ENCODE data around the gene FEM1B.
"Not testable (repeated sequence)": the region's sequence is repeated elsewhere in the genome, so short reads cannot be mapped to it uniquely, and the experiment has no call there.

The FEM1B gene

GRCh38 chr15:68231102-68231818, 46.3 kb upstream of the FEM1B start:
- no peak overlapping the region for H3K4me3 ChIP-seq (ENCODE audit: low read depth, low read length)
- no peak overlapping the region for H3K27ac ChIP-seq
- no peaks in the 10 kb centered on the region for H3K27me3 ChIP-seq (replicated peaks)
- no peak for DNase-seq
- no peak for TF ChIP-seq CTCF (IDR thresholded peaks at IDR 0.05; ENCODE audit: low read depth, low read length, missing control alignments)
- in situ Hi-C loops (cut with HindIII; ENCODE audit: low pct_ligation_motif_present, low sequenced_read_pairs), result no loop called here
- no peaks in the 10 kb centered on the region for H3K36me3 ChIP-seq (replicated peaks)

GRCh38 chr15:68232449-68232848, 45.1 kb upstream of the FEM1B start:
- H3K27ac ChIP-seq, result no peak overlapping the region
- DNase-seq, result no peak
- in situ Hi-C loops (cut with HindIII; ENCODE audit: low pct_ligation_motif_present, low sequenced_read_pairs), result no loop called here
- no peaks in the 10 kb centered on the region for H3K36me3 ChIP-seq (replicated peaks)
- no peak overlapping the region for H3K4me3 ChIP-seq (ENCODE audit: low read depth, low read length)
- no peaks in the 10 kb centered on the region for H3K27me3 ChIP-seq (replicated peaks)
- TF ChIP-seq CTCF (IDR thresholded peaks at IDR 0.05; ENCODE audit: low read depth, low read length, missing control alignments), result no peak

- H3K27ac ChIP-seq, result no peak overlapping the region
- no peak for TF ChIP-seq CTCF (IDR thresholded peaks at IDR 0.05; ENCODE audit: low read depth, low read length, missing control alignments)
- no peaks in the 10 kb centered on the region for H3K36me3 ChIP-seq (replicated peaks)
- no peak overlapping the region for H3K4me3 ChIP-seq (ENCODE audit: low read depth, low read length)
- no peaks in the 10 kb centered on the region for H3K27me3 ChIP-seq (replicated peaks)
- no peak for DNase-seq
- in situ Hi-C loops (cut with HindIII; ENCODE audit: low pct_ligation_motif_present, low sequenced_read_pairs), result no loop called here
Measured at GRCh38 chr15:68232937-68233336, 44.6 kb upstream of the FEM1B start.

GRCh38 chr15:68234060-68234459, 43.5 kb upstream of the FEM1B start:
- Histone ChIP-seq H3K27me3 (replicated peaks) (no peaks in the 10 kb centered on the region), H3K4me3 (ENCODE audit: low read depth, low read length) (no peak overlapping the region), H3K27ac (no peak overlapping the region), H3K36me3 (replicated peaks) (no peaks in the 10 kb centered on the region)
- no peak for TF ChIP-seq CTCF (IDR thresholded peaks at IDR 0.05; ENCODE audit: low read depth, low read length, missing control alignments)
- in situ Hi-C loops (cut with HindIII; ENCODE audit: low pct_ligation_motif_present, low sequenced_read_pairs), result no loop called here
- no peak for DNase-seq

- in situ Hi-C loops (cut with HindIII; ENCODE audit: low pct_ligation_motif_present, low sequenced_read_pairs); DNase-seq; H3K36me3 ChIP-seq (replicated peaks): not testable (repeated sequence)
Measured at GRCh38 chr15:68234520-68234919, 43.0 kb upstream of the FEM1B start.

GRCh38 chr15:68235022-68235421, 42.5 kb upstream of the FEM1B start:
- no peak overlapping the region for H3K27ac ChIP-seq
- no peak for DNase-seq
- in situ Hi-C loops (cut with HindIII; ENCODE audit: low pct_ligation_motif_present, low sequenced_read_pairs), result no loop called here
- H3K27me3 ChIP-seq (replicated peaks), result no peaks in the 10 kb centered on the region
- H3K4me3 ChIP-seq (ENCODE audit: low read depth, low read length), result no peak overlapping the region
- TF ChIP-seq CTCF (IDR thresholded peaks at IDR 0.05; ENCODE audit: low read depth, low read length, missing control alignments), result no peak
- H3K36me3 ChIP-seq (replicated peaks), result no peaks in the 10 kb centered on the region

More at GRCh38 chr15:68234520-68234919, 43.0 kb upstream of the FEM1B start:
- not testable (repeated sequence) for H3K27ac ChIP-seq; H3K27me3 ChIP-seq (replicated peaks); H3K4me3 ChIP-seq (ENCODE audit: low read depth, low read length)

All from brain microvascular endothelial cell (primary cell).